ENCODE data around the gene IL3RA. TPM values are rescaled to one million over a fixed set of nuclear protein-coding genes. Genes with fewer than 3 reads are reported as not detected.

The IL3RA gene
- total and polyA plus RNA-seq, 2 of the 8 experiments (the other 6 are each of a cell fraction or from before 2014, with no cell fraction given): 0.11 TPM; not detected in 1

GRCh38 chrX:1400049-1400448, 63.5 kb downstream of the IL3RA start:
- Histone ChIP-seq H3K79me1 (ENCODE audit: low read depth, low read length) (peaks cover 8% of the 10 kb centered on the region), H3K4me2 (ENCODE audit: insufficient read depth in 1 of 2, low read depth in 2 of 2, low read length in 2 of 2) (no peak overlapping the region), H2AK5ac (ENCODE audit: low read depth, low read length) (no peak overlapping the region; the same call in 1 of the 2 replicates), H4K8ac (ENCODE audit: extremely low read depth, insufficient read depth, low read length) (no peak overlapping the region), H2BK5ac (ENCODE audit: low read depth, low read length) (no peak overlapping the region), H2BK12ac (ENCODE audit: low read depth, low read length) (no peak overlapping the region), H2BK20ac (ENCODE audit: low read length) (no peak overlapping the region), H2AFZ (ENCODE audit: low read length) (no peak overlapping the region), H3K56ac (replicated peaks; ENCODE audit: insufficient read length, low read depth, low read length) (no peak overlapping the region), H3K9me3 (ENCODE audit: insufficient read depth in 2 of 2, low read depth in 1 of 2, low read length in 1 of 2) (no peaks in the 10 kb centered on the region), H3K27ac (ENCODE audit: low read depth, low read length) (no peak overlapping the region), H2BK15ac (ENCODE audit: low read length) (no peak overlapping the region), H3K27me3 (replicated peaks in 1 of 4; ENCODE audit: control insufficient read depth in 3 of 4, extremely low read depth in 1 of 4, insufficient read depth in 3 of 4, low read length in 3 of 4) (no peaks in the 10 kb centered on the region), H3K18ac (ENCODE audit: extremely low read depth, low read length) (no peak overlapping the region), H3K14ac (ENCODE audit: insufficient read length) (no peak overlapping the region), H3K4me1 (replicated peaks in 1 of 4; ENCODE audit: control insufficient read depth in 3 of 4, insufficient read depth in 4 of 4, low read length in 3 of 4) (peaks cover 0 to 9% (median 3%) of the 10 kb centered on the region in 4 experiments; a peak in 4 of 7 replicates), H3K4me3 (ENCODE audit: extremely low read depth in 1 of 4, insufficient read depth in 2 of 4, low read depth in 3 of 4, low read length in 4 of 4) (no peak overlapping the region), H3K23me2 (ENCODE audit: low read depth, low read length) (peaks cover 27% of the 10 kb centered on the region; the same call in 1 of the 2 replicates), H4K91ac (replicated peaks; ENCODE audit: insufficient read length, low read length) (no peak overlapping the region), H4K20me1 (replicated peaks in 1 of 2; ENCODE audit: control insufficient read depth in 1 of 2, insufficient read depth in 2 of 2, low read length in 2 of 2) (peaks cover 9 to 30% of the 10 kb centered on the region in 2 experiments), H3K23ac (ENCODE audit: insufficient read length) (no peak overlapping the region), H3K36me3 (ENCODE audit: control insufficient read depth in 2 of 4, insufficient read depth in 4 of 4, low read length in 3 of 4) (peaks cover 9 to 51% (median 29%) of the 10 kb centered on the region in 4 experiments), H3K9ac (replicated peaks in 1 of 4; ENCODE audit: extremely low read depth in 1 of 4, low read depth in 3 of 4, low read length in 3 of 4) (no peak overlapping the region), H2BK120ac (replicated peaks; ENCODE audit: low read depth, low read length) (no peak overlapping the region), H3K79me2 (ENCODE audit: control insufficient read depth in 1 of 2, insufficient read depth in 2 of 2, low read length in 2 of 2) (peaks cover 0 to 14% of the 10 kb centered on the region in 2 experiments; a peak in 1 of 4 replicates), H3K4ac (replicated peaks; ENCODE audit: insufficient read length, low read depth, low read length) (no peak overlapping the region), H4K5ac (ENCODE audit: insufficient read length, low read depth, low read length) (no peak overlapping the region)
- WGBS, 2 experiments (ENCODE audit: extremely low coverage in 1 of 2, insufficient coverage in 1 of 2, insufficient read length in 1 of 2, insufficient replicate concordance in 2 of 2, low coverage in 1 of 2, low lambda C conversion rate in 2 of 2, missing lambda C conversion rate in 1 of 2): 80% methylated on average over 12 of the region's 12 CpGs; no CpG with 5 or more reads in 1 of the 2 experiments
- DNase-seq (ENCODE audit: low read depth in 1 of 2, low spot score in 2 of 2) (no peak), FAIRE-seq (no peak)
- ChIA-PET CTCF (ENCODE audit: partially characterized antibody) (no interaction called here), POLR2A (ENCODE audit: partially characterized antibody) (no interaction called here)
- TF ChIP-seq CREB1 (IDR thresholded peaks at IDR 0.05) (no peak), KDM4A (IDR thresholded peaks at IDR 0.05; ENCODE audit: low read depth, low read length, severe bottlenecking) (no peak), POLR2AphosphoS5 (IDR thresholded peaks at IDR 0.05; ENCODE audit: low read depth, low read length) (peak; percentile 46; the same call in 1 of the 2 replicates)

All from H1 (cell line).